ENCODE measurements around the gene IL18.
"Not testable (repeated sequence)": the region's sequence is repeated elsewhere in the genome, so short reads cannot be mapped to it uniquely, and the experiment has no call there.

The IL18 gene

GRCh38 chr11:112178936-112179335 lies 15.0 kb upstream of the IL18 start:
- no peak for TF ChIP-seq POLR2A (IDR thresholded peaks at IDR 0.05; ENCODE audit: low read depth, low read length)
- FAIRE-seq (no peak), DNase-seq (ENCODE audit: insufficient read length, low spot score) (no peak)

- DNase-seq (ENCODE audit: insufficient read length, low spot score) (no peak), FAIRE-seq (no peak)
- no peak for TF ChIP-seq POLR2A (IDR thresholded peaks at IDR 0.05; ENCODE audit: low read depth, low read length)
Observed at GRCh38 chr11:112178428-112178827, 14.5 kb upstream of the IL18 start.

GRCh38 chr11:112177589-112177988 lies 13.7 kb upstream of the IL18 start:
- FAIRE-seq (no peak), DNase-seq (ENCODE audit: insufficient read length, low spot score) (no peak)
- TF ChIP-seq POLR2A (IDR thresholded peaks at IDR 0.05; ENCODE audit: low read depth, low read length): no peak

GRCh38 chr11:112176077-112176476 lies 12.2 kb upstream of the IL18 start:
- DNase-seq (ENCODE audit: insufficient read length, low spot score) (no peak), FAIRE-seq (no peak)
- no peak for TF ChIP-seq POLR2A (IDR thresholded peaks at IDR 0.05; ENCODE audit: low read depth, low read length)

- DNase-seq (ENCODE audit: insufficient read length, low spot score): no peak
- FAIRE-seq: no peak
- TF ChIP-seq POLR2A (IDR thresholded peaks at IDR 0.05; ENCODE audit: low read depth, low read length): no peak
Observed at GRCh38 chr11:112175599-112175952, 11.7 kb upstream of the IL18 start.

GRCh38 chr11:112174789-112175598 lies 11.1 kb upstream of the IL18 start, which contains the start of gene BCO2:
Gene BCO2 (plus strand): TSS chr11:112175512. CDS start chr11:112175602, 90 bp downstream.
- FAIRE-seq (peak; percentile 38), DNase-seq (ENCODE audit: insufficient read length, low spot score) (peak; percentile 26)
- TF ChIP-seq POLR2A (IDR thresholded peaks at IDR 0.05; ENCODE audit: low read depth, low read length): no peak

GRCh38 chr11:112173152-112173551 lies 9.3 kb upstream of the IL18 start:
- FAIRE-seq (no peak), DNase-seq (ENCODE audit: insufficient read length, low spot score) (no peak)
- TF ChIP-seq POLR2A (IDR thresholded peaks at IDR 0.05; ENCODE audit: low read depth, low read length): no peak

- FAIRE-seq: no peak
Observed at GRCh38 chr11:112172362-112172994, 8.6 kb upstream of the IL18 start.

GRCh38 chr11:112167145-112167544 lies 3.3 kb upstream of the IL18 start, which contains the start of gene TEX12:
Gene TEX12 (plus strand): TSS chr11:112167372. CDS start chr11:112169269, 1,897 bp downstream.
- no peak for TF ChIP-seq POLR2A (IDR thresholded peaks at IDR 0.05; ENCODE audit: low read depth, low read length)

More at GRCh38 chr11:112172362-112172994, 8.6 kb upstream of the IL18 start:
- DNase-seq (ENCODE audit: insufficient read length, low spot score): no peak
- no peak for TF ChIP-seq POLR2A (IDR thresholded peaks at IDR 0.05; ENCODE audit: low read depth, low read length)

GRCh38 chr11:112166562-112166961 lies 2.7 kb upstream of the IL18 start:
- no peak for DNase-seq (ENCODE audit: insufficient read length, low spot score)
- no peak for TF ChIP-seq POLR2A (IDR thresholded peaks at IDR 0.05; ENCODE audit: low read depth, low read length)
- no peak for FAIRE-seq

More at GRCh38 chr11:112167145-112167544, 3.3 kb upstream of the IL18 start, which contains the start of gene TEX12:
- FAIRE-seq (no peak), DNase-seq (ENCODE audit: insufficient read length, low spot score) (no peak)

- DNase-seq (ENCODE audit: insufficient read length, low spot score) (no peak), FAIRE-seq (no peak)
- TF ChIP-seq POLR2A (IDR thresholded peaks at IDR 0.05; ENCODE audit: low read depth, low read length): no peak
Observed at GRCh38 chr11:112165049-112165448, 1.2 kb upstream of the IL18 start.

- FAIRE-seq: no peak
- TF ChIP-seq POLR2A (IDR thresholded peaks at IDR 0.05; ENCODE audit: low read depth, low read length): no peak
- DNase-seq (ENCODE audit: insufficient read length, low spot score): no peak
Observed at GRCh38 chr11:112162761-112163546, 940 bp downstream of the IL18 start.

GRCh38 chr11:112162200-112162599 lies 1.7 kb downstream of the IL18 start:
- DNase-seq (ENCODE audit: insufficient read length, low spot score); FAIRE-seq: not testable (repeated sequence)

GRCh38 chr11:112161012-112161411 lies 2.9 kb downstream of the IL18 start:
- TF ChIP-seq POLR2A (IDR thresholded peaks at IDR 0.05; ENCODE audit: low read depth, low read length): no peak
- DNase-seq (ENCODE audit: insufficient read length, low spot score) (no peak), FAIRE-seq (no peak)

Data from H54 (cell line).